NB4 (cell line): Measurements from ENCODE around the gene PXN.
A peak's percentile ranks its signal among the peaks of the same experiment; 100 is the strongest.

Source experiments
- MYC ChIP-seq: IDR thresholded peaks from 2 replicates; pipeline ENCODE4 v1.6.1; 2011; ENCODE audit warnings: low read depth, low read length
- POLR2A ChIP-seq: IDR thresholded peaks from 2 replicates; pipeline ENCODE4 v1.6.1; 2011; ENCODE audit warnings: mild to moderate bottlenecking; ENCODE audit not compliant: insufficient read length; ENCODE audit errors: extremely low read depth
- TF ChIP-seq, protein P1 (sequence below): IDR thresholded peaks from one replicate; pipeline ENCODE4 v1.5.1; 2012; ENCODE audit warnings: low read depth, low read length

DNA sequence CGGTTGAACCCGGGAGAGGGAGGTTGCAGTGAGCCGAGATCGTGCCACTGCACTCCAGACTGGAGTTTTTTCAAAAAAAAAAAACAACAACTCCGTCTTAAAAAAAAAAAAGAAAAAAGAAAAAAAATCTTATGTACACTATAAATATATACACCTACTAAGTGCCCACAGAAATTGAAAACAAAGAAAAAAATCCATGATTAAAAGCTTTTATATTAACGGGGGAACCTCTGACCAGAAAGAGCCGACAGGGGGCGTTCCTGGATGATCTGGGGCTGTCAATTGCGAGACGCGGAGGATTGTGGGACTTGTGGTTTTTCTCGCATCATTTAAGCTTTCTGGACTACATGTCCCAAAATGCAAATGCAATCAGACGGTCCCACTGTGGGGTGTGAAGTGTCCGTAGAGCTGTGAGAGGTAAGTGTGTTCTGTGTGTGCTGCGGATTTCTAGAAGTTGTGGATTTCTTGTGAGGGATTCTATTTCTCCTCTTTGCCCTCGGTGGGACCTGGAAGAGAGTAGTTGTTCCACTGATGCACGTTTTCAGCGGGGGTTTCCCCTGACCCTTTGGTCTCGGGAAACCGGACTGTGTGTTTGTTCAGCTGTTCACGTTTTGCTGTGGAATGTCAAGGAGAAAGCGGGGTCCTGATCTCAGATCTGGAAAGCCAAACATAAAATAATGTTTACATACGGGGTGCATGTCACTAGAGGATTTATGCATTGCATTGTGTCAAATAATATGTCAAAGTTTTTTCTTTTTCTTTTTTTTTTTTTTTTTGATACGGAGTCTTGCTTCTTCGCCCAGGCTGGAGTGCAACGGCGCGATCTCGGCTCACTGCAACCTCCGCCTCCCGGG is 36.7 kb upstream of the PXN start, which contains the start of gene SIRT4:
- TF ChIP-seq POLR2A (peak; percentile 17), MYC (peak; percentile 26; the same call in 1 of the 2 replicates)
- TF ChIP-seq, protein P1, sequence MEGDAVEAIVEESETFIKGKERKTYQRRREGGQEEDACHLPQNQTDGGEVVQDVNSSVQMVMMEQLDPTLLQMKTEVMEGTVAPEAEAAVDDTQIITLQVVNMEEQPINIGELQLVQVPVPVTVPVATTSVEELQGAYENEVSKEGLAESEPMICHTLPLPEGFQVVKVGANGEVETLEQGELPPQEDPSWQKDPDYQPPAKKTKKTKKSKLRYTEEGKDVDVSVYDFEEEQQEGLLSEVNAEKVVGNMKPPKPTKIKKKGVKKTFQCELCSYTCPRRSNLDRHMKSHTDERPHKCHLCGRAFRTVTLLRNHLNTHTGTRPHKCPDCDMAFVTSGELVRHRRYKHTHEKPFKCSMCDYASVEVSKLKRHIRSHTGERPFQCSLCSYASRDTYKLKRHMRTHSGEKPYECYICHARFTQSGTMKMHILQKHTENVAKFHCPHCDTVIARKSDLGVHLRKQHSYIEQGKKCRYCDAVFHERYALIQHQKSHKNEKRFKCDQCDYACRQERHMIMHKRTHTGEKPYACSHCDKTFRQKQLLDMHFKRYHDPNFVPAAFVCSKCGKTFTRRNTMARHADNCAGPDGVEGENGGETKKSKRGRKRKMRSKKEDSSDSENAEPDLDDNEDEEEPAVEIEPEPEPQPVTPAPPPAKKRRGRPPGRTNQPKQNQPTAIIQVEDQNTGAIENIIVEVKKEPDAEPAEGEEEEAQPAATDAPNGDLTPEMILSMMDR: peak; percentile 96
